Measurements from ENCODE around the gene YPEL5.

The YPEL5 gene

GRCh38 chr2:30178618-30179434 is 32.0 kb downstream of the YPEL5 start:
- TF ChIP-seq GATA3 (IDR thresholded peaks at IDR 0.05; ENCODE audit: low read depth, low read length) = no peak

DNA sequence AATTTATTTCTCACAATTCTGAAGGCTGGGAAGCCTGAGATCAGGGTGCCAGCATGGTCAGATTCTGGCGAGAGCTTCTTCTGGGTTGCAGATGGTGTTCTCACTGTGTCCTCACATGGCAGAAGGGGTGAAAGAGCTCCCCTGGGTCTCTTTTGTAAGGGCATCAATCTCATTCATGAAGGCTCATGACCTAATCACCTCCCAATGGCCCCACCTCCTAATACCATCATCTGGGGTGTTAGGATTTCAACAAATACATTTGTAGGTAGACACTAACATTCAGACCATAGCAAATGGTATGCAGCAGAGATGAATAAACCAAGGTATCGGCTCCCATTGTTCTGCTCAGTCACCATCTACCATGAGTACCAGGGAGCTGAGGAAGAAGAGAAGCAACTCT is 32.7 kb downstream of the YPEL5 start:
- no peak for TF ChIP-seq GATA2 (IDR thresholded peaks at IDR 0.05; ENCODE audit: low read depth, low read length)
- no peak for TF ChIP-seq GATA3 (IDR thresholded peaks at IDR 0.05; ENCODE audit: low read depth, low read length)

GRCh38 chr2:30180226-30180625 is 33.4 kb downstream of the YPEL5 start:
- TF ChIP-seq GATA3 (IDR thresholded peaks at IDR 0.05; ENCODE audit: low read depth, low read length) (no peak), GATA2 (IDR thresholded peaks at IDR 0.05; ENCODE audit: low read depth, low read length) (no peak)

GRCh38 chr2:30181176-30181575 is 34.4 kb downstream of the YPEL5 start:
- TF ChIP-seq GATA3 (IDR thresholded peaks at IDR 0.05; ENCODE audit: low read depth, low read length) (no peak), GATA2 (IDR thresholded peaks at IDR 0.05; ENCODE audit: low read depth, low read length) (no peak)

DNA sequence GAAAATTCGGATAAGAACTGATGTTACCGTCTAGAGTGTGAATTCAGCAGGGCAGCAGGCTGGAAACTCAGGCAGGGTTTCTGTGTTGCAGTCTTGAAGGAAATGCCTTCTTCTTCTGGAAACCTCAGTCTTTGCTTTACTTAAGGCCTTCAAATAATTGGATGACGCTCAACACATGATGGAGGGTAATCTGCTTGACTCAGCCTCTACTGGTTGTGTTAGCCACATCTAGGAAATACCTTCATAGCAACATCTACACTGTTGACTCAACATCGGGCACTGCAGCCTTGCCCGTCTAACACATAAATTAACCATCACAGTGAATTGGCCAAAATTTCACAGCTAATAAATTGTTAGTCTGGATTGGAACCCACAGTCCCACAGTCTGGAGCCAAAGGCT is 37.2 kb downstream of the YPEL5 start:
- TF ChIP-seq GATA3 (IDR thresholded peaks at IDR 0.05; ENCODE audit: low read depth, low read length) (no peak), GATA2 (IDR thresholded peaks at IDR 0.05; ENCODE audit: low read depth, low read length) (no peak)

DNA sequence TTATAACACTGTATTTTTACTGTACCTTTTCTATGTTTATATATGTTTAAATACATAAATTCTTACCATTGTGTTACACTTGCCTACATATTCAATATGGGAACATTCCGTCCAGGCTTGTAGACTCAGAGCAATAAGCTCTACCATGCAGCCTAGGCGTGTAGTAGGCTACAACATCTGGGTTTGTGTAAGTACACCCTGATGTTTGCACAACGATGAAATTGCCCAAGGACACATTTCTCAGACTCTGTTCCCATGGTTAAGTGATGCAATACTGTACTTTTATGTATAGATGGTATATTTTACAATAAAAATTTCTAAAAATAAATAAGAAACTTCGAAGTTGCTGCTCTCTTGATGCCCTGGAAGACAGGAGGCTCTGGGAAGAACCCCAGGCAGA is 38.4 kb downstream of the YPEL5 start:
- no peak for TF ChIP-seq GATA2 (IDR thresholded peaks at IDR 0.05; ENCODE audit: low read depth, low read length)
- no peak for TF ChIP-seq GATA3 (IDR thresholded peaks at IDR 0.05; ENCODE audit: low read depth, low read length)

GRCh38 chr2:30188292-30188691 is 41.5 kb downstream of the YPEL5 start:
- TF ChIP-seq GATA2 (IDR thresholded peaks at IDR 0.05; ENCODE audit: low read depth, low read length) (no peak), GATA3 (IDR thresholded peaks at IDR 0.05; ENCODE audit: low read depth, low read length) (no peak)

DNA sequence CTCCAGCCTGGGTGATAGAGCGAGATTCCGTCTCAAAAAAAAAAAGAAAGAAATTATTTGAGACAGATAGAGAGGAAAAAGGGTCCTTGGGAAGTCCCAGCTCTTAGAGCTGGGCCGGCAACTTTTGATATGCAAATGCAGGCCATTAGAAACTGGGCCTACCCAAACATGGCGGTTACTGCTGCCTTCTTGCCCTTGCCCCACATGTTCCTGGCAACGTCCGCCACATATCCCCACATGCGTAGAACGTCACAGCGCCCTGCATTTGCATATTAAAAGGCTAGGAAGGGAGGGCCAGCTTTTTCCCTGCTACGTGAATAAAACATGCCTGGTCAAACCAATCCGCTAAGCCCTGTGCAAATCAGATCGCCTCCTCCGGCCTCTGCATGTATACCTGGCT is 43.8 kb downstream of the YPEL5 start:
- TF ChIP-seq GATA3 (IDR thresholded peaks at IDR 0.05; ENCODE audit: low read depth, low read length) (no peak), GATA2 (IDR thresholded peaks at IDR 0.05; ENCODE audit: low read depth, low read length) (no peak)

DNA sequence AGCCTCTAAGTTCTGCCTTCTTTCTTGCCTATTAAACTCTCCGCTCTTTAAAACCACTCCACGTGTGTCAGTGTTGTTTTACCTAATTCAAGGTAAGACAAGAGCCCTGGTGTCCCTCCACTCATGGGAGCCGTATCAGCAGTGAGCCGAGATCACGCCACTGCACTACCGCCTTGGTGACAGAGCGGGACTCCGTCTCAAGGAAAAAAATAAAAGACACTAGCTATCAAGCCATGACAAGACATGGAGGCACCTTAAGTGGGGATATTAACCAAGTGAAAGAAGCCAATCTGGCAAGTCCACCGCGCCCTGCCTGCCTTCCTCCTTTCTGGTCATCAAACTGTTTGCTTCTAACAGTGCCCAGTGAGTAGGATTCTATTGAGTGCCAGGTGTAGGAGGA is 44.3 kb downstream of the YPEL5 start:
- TF ChIP-seq GATA2 (IDR thresholded peaks at IDR 0.05; ENCODE audit: low read depth, low read length) (no peak), GATA3 (IDR thresholded peaks at IDR 0.05; ENCODE audit: low read depth, low read length) (no peak)

- TF ChIP-seq GATA3 (IDR thresholded peaks at IDR 0.05; ENCODE audit: low read depth, low read length) (no peak), GATA2 (IDR thresholded peaks at IDR 0.05; ENCODE audit: low read depth, low read length) (no peak)
These were observed 45.0 kb downstream of the YPEL5 start for GRCh38 chr2:30191819-30192271.

- TF ChIP-seq GATA3 (IDR thresholded peaks at IDR 0.05; ENCODE audit: low read depth, low read length) = no peak
- no peak for TF ChIP-seq GATA2 (IDR thresholded peaks at IDR 0.05; ENCODE audit: low read depth, low read length)
These were observed 45.5 kb downstream of the YPEL5 start for GRCh38 chr2:30192314-30192713.

DNA sequence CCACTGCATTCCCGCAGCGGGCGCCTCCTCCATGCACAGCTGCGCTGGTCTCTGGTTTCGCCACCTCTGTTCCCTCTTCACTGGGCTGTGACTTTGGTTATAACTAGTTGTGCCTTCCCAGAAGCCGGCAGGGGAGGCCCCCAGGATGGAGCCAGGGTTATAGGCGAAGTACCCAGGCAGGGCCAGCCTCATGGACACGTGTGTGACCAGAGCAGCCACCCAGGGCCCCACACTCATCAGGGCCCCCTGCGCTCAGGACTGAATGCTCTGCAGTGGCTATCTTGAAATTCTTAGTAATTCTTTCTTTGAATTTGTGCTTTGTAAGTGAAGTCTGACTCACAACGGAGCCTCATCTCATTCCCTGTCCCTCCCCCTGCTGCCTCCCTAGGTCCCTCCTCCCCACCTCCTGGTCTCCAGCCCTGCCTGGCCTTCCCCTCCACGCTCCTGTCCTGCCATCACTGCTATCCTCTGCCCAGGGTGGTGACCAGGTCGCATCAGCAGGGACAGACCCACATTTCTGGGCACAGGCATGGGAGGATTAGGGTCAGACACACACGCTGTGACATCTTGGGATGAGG is 46.4 kb downstream of the YPEL5 start:
- no peak for TF ChIP-seq GATA2 (IDR thresholded peaks at IDR 0.05; ENCODE audit: low read depth, low read length)
- no peak for TF ChIP-seq GATA3 (IDR thresholded peaks at IDR 0.05; ENCODE audit: low read depth, low read length)

GRCh38 chr2:30194421-30194820 is 47.6 kb downstream of the YPEL5 start:
- TF ChIP-seq GATA2 (IDR thresholded peaks at IDR 0.05; ENCODE audit: low read depth, low read length) (no peak), GATA3 (IDR thresholded peaks at IDR 0.05; ENCODE audit: low read depth, low read length) (no peak)

- TF ChIP-seq GATA2 (IDR thresholded peaks at IDR 0.05; ENCODE audit: low read depth, low read length) (no peak), GATA3 (IDR thresholded peaks at IDR 0.05; ENCODE audit: low read depth, low read length) (no peak)
These were observed 48.2 kb downstream of the YPEL5 start for GRCh38 chr2:30195016-30195415.

DNA sequence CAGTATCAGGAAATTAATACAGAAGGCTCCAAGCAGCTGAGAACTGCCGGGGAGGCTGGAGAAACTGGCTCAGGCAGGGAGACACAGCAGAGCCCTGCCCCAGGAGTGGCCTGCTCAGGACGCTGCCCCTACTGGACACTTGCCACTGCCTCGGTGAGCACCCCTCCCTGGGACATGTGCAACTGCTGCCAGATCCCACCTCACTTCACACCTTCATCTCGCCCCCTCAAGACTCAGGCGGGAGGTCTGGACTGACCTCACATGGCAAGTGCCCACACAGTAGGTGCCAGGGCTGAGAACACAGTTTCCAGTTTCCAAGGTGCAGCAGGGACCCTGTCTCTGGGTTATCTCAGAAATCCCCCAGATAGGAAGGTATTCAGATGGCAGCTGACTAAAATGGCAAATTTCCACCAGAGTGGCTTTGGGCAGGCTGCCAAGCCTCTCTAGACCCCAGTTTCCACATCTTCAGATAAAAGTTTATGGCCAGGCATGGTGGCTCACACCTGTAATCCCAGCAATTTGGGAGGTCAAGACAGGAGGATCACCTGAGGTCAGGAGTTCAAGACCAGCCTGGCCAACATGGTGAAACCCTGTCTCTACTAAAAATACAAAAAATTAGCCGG is 50.9 kb downstream of the YPEL5 start:
- TF ChIP-seq GATA3 (IDR thresholded peaks at IDR 0.05; ENCODE audit: low read depth, low read length) (no peak), GATA2 (IDR thresholded peaks at IDR 0.05; ENCODE audit: low read depth, low read length) (no peak)

All from SH-SY5Y (cell line).